PFSK-1 (cell line): ENCODE results near the gene UBASH3A.

Experiments used
- POLR2AphosphoS5 ChIP-seq: IDR thresholded peaks from 2 replicates; pipeline ENCODE4 v1.6.1; 2012; ENCODE audit warnings: low read depth, mild to moderate bottlenecking, control low read depth, low read length, moderate library complexity
- TAF1 ChIP-seq: IDR thresholded peaks from 2 replicates; pipeline ENCODE4 v1.6.1; 2012; ENCODE audit warnings: low read length, control low read depth, borderline replicate concordance; ENCODE audit not compliant: insufficient read depth
- TF ChIP-seq, protein P1 (sequence below), 2 experiments: IDR thresholded peaks; 2 replicates each; pipeline versions ENCODE4 v1.6.1 to v1.8.0; 2011 to 2012; ENCODE audit warnings: low read depth in 2 of 2, low read length in 2 of 2, control low read depth in 1 of 2, inconsistent platforms in 1 of 2, mild to moderate bottlenecking in 1 of 2, moderate library complexity in 1 of 2; ENCODE audit not compliant: insufficient read depth in 1 of 2

DNA sequence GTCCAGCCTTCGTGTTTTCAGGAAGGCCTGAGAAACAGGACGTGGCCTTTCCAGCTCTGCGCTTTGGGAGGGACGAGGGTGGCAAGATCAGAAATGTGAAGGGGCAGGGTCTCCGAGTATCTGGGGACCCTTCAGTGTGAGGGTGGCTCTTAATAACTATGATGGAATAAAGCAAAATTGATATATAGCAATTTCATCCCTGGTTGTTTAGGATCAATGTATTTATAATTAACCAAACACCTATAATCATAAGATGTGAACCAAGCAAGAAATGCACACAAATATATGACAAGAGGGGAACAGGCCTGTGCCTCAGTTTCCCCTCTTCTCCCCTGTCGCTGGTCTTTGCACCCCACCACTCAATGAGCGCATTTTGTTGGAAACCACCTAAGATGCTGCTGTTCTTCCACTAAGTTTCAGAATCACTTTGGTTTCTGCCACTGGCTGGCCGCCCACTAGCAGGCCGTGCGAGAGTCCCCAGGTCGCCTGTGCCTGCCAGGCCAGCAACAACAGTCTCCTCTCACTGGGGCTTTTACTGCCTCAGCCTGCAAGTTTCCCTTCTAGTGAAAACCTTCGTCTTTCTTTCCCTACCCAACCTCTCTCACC is 36.6 kb downstream of the UBASH3A start:
- TF ChIP-seq POLR2AphosphoS5 (no peak), TAF1 (no peak)
- TF ChIP-seq, protein P1, sequence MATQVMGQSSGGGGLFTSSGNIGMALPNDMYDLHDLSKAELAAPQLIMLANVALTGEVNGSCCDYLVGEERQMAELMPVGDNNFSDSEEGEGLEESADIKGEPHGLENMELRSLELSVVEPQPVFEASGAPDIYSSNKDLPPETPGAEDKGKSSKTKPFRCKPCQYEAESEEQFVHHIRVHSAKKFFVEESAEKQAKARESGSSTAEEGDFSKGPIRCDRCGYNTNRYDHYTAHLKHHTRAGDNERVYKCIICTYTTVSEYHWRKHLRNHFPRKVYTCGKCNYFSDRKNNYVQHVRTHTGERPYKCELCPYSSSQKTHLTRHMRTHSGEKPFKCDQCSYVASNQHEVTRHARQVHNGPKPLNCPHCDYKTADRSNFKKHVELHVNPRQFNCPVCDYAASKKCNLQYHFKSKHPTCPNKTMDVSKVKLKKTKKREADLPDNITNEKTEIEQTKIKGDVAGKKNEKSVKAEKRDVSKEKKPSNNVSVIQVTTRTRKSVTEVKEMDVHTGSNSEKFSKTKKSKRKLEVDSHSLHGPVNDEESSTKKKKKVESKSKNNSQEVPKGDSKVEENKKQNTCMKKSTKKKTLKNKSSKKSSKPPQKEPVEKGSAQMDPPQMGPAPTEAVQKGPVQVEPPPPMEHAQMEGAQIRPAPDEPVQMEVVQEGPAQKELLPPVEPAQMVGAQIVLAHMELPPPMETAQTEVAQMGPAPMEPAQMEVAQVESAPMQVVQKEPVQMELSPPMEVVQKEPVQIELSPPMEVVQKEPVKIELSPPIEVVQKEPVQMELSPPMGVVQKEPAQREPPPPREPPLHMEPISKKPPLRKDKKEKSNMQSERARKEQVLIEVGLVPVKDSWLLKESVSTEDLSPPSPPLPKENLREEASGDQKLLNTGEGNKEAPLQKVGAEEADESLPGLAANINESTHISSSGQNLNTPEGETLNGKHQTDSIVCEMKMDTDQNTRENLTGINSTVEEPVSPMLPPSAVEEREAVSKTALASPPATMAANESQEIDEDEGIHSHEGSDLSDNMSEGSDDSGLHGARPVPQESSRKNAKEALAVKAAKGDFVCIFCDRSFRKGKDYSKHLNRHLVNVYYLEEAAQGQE (IDR thresholded peaks at IDR 0.05; ENCODE audit: insufficient read depth in 1 of 2, low read depth in 2 of 2, low read length in 2 of 2): no peak
